Type B pancreatic cell (in vitro differentiated cells): ENCODE measurements around the gene SRD5A1. TPM values are rescaled to one million over a fixed set of nuclear protein-coding genes. Genes with fewer than 3 reads are reported as not detected.
A peak's percentile ranks its signal among the peaks of the same experiment; 100 is the strongest.

Experiments
- DNase-seq: peaks from one replicate; pipeline ENCODE4 v3.0.0; 2021; ENCODE audit warnings: mixed read lengths; ENCODE audit not compliant: unreplicated experiment; ENCODE audit errors: extremely low spot score
- H3K27ac Mint-ChIP-seq: 2 replicates; pipeline ENCODE4 v1.8.0; 2021; ENCODE audit warnings: mild to moderate bottlenecking, mixed read lengths
- H3K27me3 Mint-ChIP-seq: 2 replicates; pipeline ENCODE4 v1.8.0; 2021; ENCODE audit warnings: mixed read lengths
- H3K36me3 Mint-ChIP-seq: 2 replicates; pipeline ENCODE4 v1.8.0; 2021; ENCODE audit warnings: mixed read lengths
- H3K4me1 Mint-ChIP-seq: one replicate; pipeline ENCODE4 v1.8.0; 2021; ENCODE audit warnings: mixed read lengths; ENCODE audit not compliant: unreplicated experiment
- H3K4me3 Mint-ChIP-seq: 2 replicates; pipeline ENCODE4 v1.8.0; 2021; ENCODE audit warnings: mild to moderate bottlenecking, mixed read lengths
- H3K9me3 Mint-ChIP-seq: 2 replicates; pipeline ENCODE4 v1.8.0; 2021; ENCODE audit warnings: mixed read lengths
- CTCF ChIP-seq: fragments of 200-600 bp; sonication (generic); conservative IDR thresholded peaks from 2 replicates; pipeline ENCODE4 v1.5.0; 2021; ENCODE audit warnings: antibody characterized with exemption, mild to moderate bottlenecking
- total RNA-seq: library from RNA; stranded (reverse); gene quantifications from 2 replicates; pipeline ENCODE4 v1.2.1, GENCODE V29; 2021; ENCODE audit warnings: low replicate concordance

Gene SRD5A1
- total RNA-seq, 1 donor from 2014 or later: 23.1 TPM

- Mint-ChIP-seq H3K27me3 (no peaks in the 10 kb centered on the region), H3K36me3 (peaks cover 20% of the 10 kb centered on the region), H3K4me3 (peak overlapping the region; percentile 84), H3K27ac (no peak overlapping the region), H3K9me3 (no peaks in the 10 kb centered on the region), H3K4me1 (peaks cover 26% of the 10 kb centered on the region)
- DNase-seq: no peak
- no peak for TF ChIP-seq CTCF
These were observed 1.7 kb downstream of the SRD5A1 start for GRCh38 chr5:6634788-6635430.

GRCh38 chr5:6636293-6636692 lies 3.1 kb downstream of the SRD5A1 start:
- no peak for DNase-seq
- no peaks in the 10 kb centered on the region for H3K9me3 Mint-ChIP-seq
- peaks cover 22% of the 10 kb centered on the region for H3K4me1 Mint-ChIP-seq
- H3K4me3 Mint-ChIP-seq: no peak overlapping the region
- no peaks in the 10 kb centered on the region for H3K27me3 Mint-ChIP-seq
- H3K27ac Mint-ChIP-seq: peak overlapping the region; percentile 50
- TF ChIP-seq CTCF: no peak
- peaks cover 11% of the 10 kb centered on the region for H3K36me3 Mint-ChIP-seq

- Mint-ChIP-seq H3K9me3 (no peaks in the 10 kb centered on the region), H3K27ac (no peak overlapping the region), H3K4me1 (peaks cover 19% of the 10 kb centered on the region), H3K4me3 (no peak overlapping the region), H3K27me3 (no peaks in the 10 kb centered on the region), H3K36me3 (peaks cover 9% of the 10 kb centered on the region)
- no peak for DNase-seq
- TF ChIP-seq CTCF: no peak
These were observed 3.8 kb downstream of the SRD5A1 start for GRCh38 chr5:6637022-6637421.

GRCh38 chr5:6637590-6637989 lies 4.3 kb downstream of the SRD5A1 start:
- Mint-ChIP-seq H3K9me3 (no peaks in the 10 kb centered on the region), H3K4me1 (peaks cover 14% of the 10 kb centered on the region), H3K36me3 (peaks cover 5% of the 10 kb centered on the region), H3K27me3 (no peaks in the 10 kb centered on the region), H3K4me3 (no peak overlapping the region), H3K27ac (no peak overlapping the region)
- no peak for TF ChIP-seq CTCF
- DNase-seq: no peak

- H3K36me3 Mint-ChIP-seq: peaks cover 5% of the 10 kb centered on the region
- DNase-seq: no peak
- peaks cover 14% of the 10 kb centered on the region for H3K4me1 Mint-ChIP-seq
- no peaks in the 10 kb centered on the region for H3K27me3 Mint-ChIP-seq
- no peak overlapping the region for H3K27ac Mint-ChIP-seq
- H3K9me3 Mint-ChIP-seq: no peaks in the 10 kb centered on the region
- H3K4me3 Mint-ChIP-seq: no peak overlapping the region
- TF ChIP-seq CTCF: no peak
These were observed 5.0 kb downstream of the SRD5A1 start for GRCh38 chr5:6638236-6638635.
